NT2/D1 (cell line): ENCODE measurements around the gene TPCN1.

ENCODE experiments used
- DNase-seq: peaks from one replicate; pipeline ENCODE4 v3.0.0-alpha.2; 2011; ENCODE audit warnings: low read depth, low spot score
- H3K27me3 ChIP-seq: 2 replicates; pipeline ENCODE4 v1.6.0; 2011; ENCODE audit warnings: mild to moderate bottlenecking; ENCODE audit not compliant: insufficient read length, insufficient read depth
- H3K36me3 ChIP-seq: 2 replicates; pipeline ENCODE4 v1.6.1; 2011; ENCODE audit warnings: mild to moderate bottlenecking, low read length, mixed read lengths; ENCODE audit not compliant: insufficient read depth, insufficient read length
- H3K4me1 ChIP-seq: 2 replicates; pipeline ENCODE4 v1.5.1; 2011; ENCODE audit not compliant: insufficient read depth, insufficient read length
- H3K4me3 ChIP-seq: 2 replicates; pipeline ENCODE4 v1.5.1; 2011; ENCODE audit warnings: low read depth; ENCODE audit not compliant: insufficient read length
- H3K9ac ChIP-seq: 2 replicates; pipeline ENCODE4 v1.6.0; 2011; ENCODE audit warnings: low read depth; ENCODE audit not compliant: insufficient read length
- H3K9me3 ChIP-seq: 2 replicates; pipeline ENCODE4 v1.5.1; 2011; ENCODE audit warnings: mild to moderate bottlenecking, low read length; ENCODE audit not compliant: insufficient read depth
- SUZ12 ChIP-seq: IDR thresholded peaks from 2 replicates; pipeline ENCODE4 v1.6.1; 2011; ENCODE audit not compliant: insufficient read length, insufficient read depth; ENCODE audit errors: extremely low read depth
- YY1 ChIP-seq: IDR thresholded peaks from 2 replicates; pipeline ENCODE4 v1.6.1; 2011; ENCODE audit not compliant: insufficient read length, insufficient read depth
- ZNF274 ChIP-seq: IDR thresholded peaks from 2 replicates; pipeline ENCODE4 v1.6.1; 2011; ENCODE audit warnings: mild to moderate bottlenecking, low read depth, low read length

Gene TPCN1

GRCh38 chr12:113253532-113254285 is 32.4 kb downstream of the TPCN1 start:
- DNase-seq, result no peak
- no peak overlapping the region for H3K4me3 ChIP-seq
- no peaks in the 10 kb centered on the region for H3K27me3 ChIP-seq
- H3K4me1 ChIP-seq, result no peaks in the 10 kb centered on the region
- peaks cover 36% of the 10 kb centered on the region for H3K36me3 ChIP-seq
- TF ChIP-seq ZNF274, result no peak
- TF ChIP-seq SUZ12, result no peak
- TF ChIP-seq YY1, result no peak
- H3K9me3 ChIP-seq, result no peaks in the 10 kb centered on the region
- H3K9ac ChIP-seq, result no peak overlapping the region

DNA sequence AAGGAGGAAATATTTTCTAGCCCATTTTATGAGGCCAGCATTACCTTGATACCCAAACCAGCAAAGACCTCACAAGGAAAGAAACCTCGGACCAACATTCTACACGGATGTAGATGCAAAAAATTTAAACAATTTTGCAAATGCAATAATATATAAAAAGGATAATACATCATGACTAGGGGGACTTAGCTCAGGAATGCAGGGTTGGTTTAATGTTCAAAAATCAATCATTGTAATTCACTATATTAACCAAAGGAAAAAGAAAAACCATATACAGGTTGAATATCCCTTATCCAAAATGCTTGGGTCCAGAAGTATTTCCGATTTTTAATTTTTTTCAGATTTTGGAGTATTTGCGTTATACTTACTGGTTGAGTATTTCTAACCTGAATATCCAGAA is 33.0 kb downstream of the TPCN1 start:
- Histone ChIP-seq H3K36me3 (peaks cover 30% of the 10 kb centered on the region), H3K4me3 (no peak overlapping the region), H3K4me1 (no peaks in the 10 kb centered on the region), H3K9ac (no peak overlapping the region), H3K27me3 (no peaks in the 10 kb centered on the region), H3K9me3 (no peaks in the 10 kb centered on the region)
- DNase-seq, result no peak
- TF ChIP-seq SUZ12 (no peak), YY1 (no peak), ZNF274 (no peak)

DNA sequence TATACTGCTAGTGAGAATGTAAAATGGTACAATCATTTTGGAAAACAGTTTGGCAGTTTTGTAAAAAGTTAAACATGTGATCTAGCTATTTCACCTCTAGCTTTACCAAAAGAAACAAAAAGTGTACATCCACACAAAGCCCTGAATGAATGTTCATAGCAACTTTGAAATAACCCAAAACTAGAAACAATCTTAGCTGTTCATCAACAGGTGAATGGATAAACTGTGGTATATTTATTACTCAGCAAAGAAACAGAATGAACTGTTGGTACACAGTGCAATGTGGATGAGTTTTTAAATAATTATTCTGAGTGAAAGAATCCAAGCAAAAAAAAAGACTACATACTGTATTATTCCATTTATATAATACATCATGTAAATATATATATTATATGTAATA is 36.3 kb downstream of the TPCN1 start:
- no peak overlapping the region for H3K9ac ChIP-seq
- no peak for DNase-seq
- no peaks in the 10 kb centered on the region for H3K27me3 ChIP-seq
- no peaks in the 10 kb centered on the region for H3K9me3 ChIP-seq
- H3K4me1 ChIP-seq, result no peaks in the 10 kb centered on the region
- H3K4me3 ChIP-seq, result no peak overlapping the region
- no peak for TF ChIP-seq YY1
- TF ChIP-seq ZNF274, result no peak
- no peak for TF ChIP-seq SUZ12
- peaks cover 24% of the 10 kb centered on the region for H3K36me3 ChIP-seq

- Histone ChIP-seq H3K36me3 (peaks cover 31% of the 10 kb centered on the region), H3K27me3 (no peaks in the 10 kb centered on the region), H3K9me3 (no peaks in the 10 kb centered on the region), H3K4me1 (no peaks in the 10 kb centered on the region), H3K9ac (no peak overlapping the region), H3K4me3 (no peak overlapping the region)
- no peak for DNase-seq
- no peak for TF ChIP-seq ZNF274
- no peak for TF ChIP-seq YY1
- TF ChIP-seq SUZ12, result no peak
Measured at GRCh38 chr12:113260127-113260526, 38.9 kb downstream of the TPCN1 start.

GRCh38 chr12:113260636-113261300 is 39.5 kb downstream of the TPCN1 start:
- no peaks in the 10 kb centered on the region for H3K9me3 ChIP-seq
- H3K27me3 ChIP-seq, result no peaks in the 10 kb centered on the region
- no peak overlapping the region for H3K9ac ChIP-seq
- DNase-seq, result no peak
- H3K4me1 ChIP-seq, result no peaks in the 10 kb centered on the region
- H3K4me3 ChIP-seq, result no peak overlapping the region
- H3K36me3 ChIP-seq, result peaks cover 37% of the 10 kb centered on the region
- TF ChIP-seq SUZ12 (no peak), ZNF274 (no peak), YY1 (no peak)

GRCh38 chr12:113261847-113262470 is 40.7 kb downstream of the TPCN1 start:
- Histone ChIP-seq H3K4me3 (no peak overlapping the region), H3K9ac (no peak overlapping the region), H3K4me1 (no peaks in the 10 kb centered on the region), H3K27me3 (no peaks in the 10 kb centered on the region), H3K36me3 (peaks cover 49% of the 10 kb centered on the region), H3K9me3 (no peaks in the 10 kb centered on the region)
- TF ChIP-seq ZNF274, result no peak
- no peak for TF ChIP-seq YY1
- no peak for TF ChIP-seq SUZ12
- DNase-seq, result no peak

- Histone ChIP-seq H3K9me3 (no peaks in the 10 kb centered on the region), H3K4me1 (no peaks in the 10 kb centered on the region), H3K4me3 (no peak overlapping the region), H3K36me3 (peaks cover 55% of the 10 kb centered on the region), H3K27me3 (no peaks in the 10 kb centered on the region), H3K9ac (no peak overlapping the region)
- DNase-seq, result no peak
- no peak for TF ChIP-seq SUZ12
- TF ChIP-seq YY1, result no peak
- no peak for TF ChIP-seq ZNF274
Measured at GRCh38 chr12:113262710-113263109, 41.4 kb downstream of the TPCN1 start.
